Activated B cell treated with CpG ODN at 0.5 μM for 24 hours (primary cell): ENCODE data around the gene CYP2C8. TPM values are rescaled to one million over a fixed set of nuclear protein-coding genes. Genes with fewer than 3 reads are reported as not detected.

Source experiments
- ATAC-seq: fragments of 200-7000 bp; cut with Tn5 transposase; one replicate; pipeline ENCODE4 v1.10.0; 2021; ENCODE audit warnings: low read depth, mild to moderate bottlenecking, moderate library complexity
- CTCF ChIA-PET: fragments of 350-600 bp; sonication (Branson Sonifier 250); formaldehyde crosslinking; loops from one replicate; lab custom pipeline; 2021; ENCODE audit warnings: antibody characterized with exemption; lab: Charles Lee
- POLR2A ChIA-PET: fragments of 350-600 bp; sonication (Branson Sonifier 250); formaldehyde crosslinking; loops from one replicate; lab custom pipeline; 2021; ENCODE audit warnings: antibody characterized with exemption; lab: Charles Lee
- DNase-seq: peaks from one replicate; pipeline ENCODE4 v3.0.0; 2022
- H3K27ac Mint-ChIP-seq: one replicate; pipeline ENCODE4 v1.8.0; 2020; ENCODE audit warnings: mixed read lengths
- H3K27me3 Mint-ChIP-seq: one replicate; pipeline ENCODE4 v1.8.0; 2021; ENCODE audit warnings: mixed read lengths
- H3K36me3 Mint-ChIP-seq: one replicate; pipeline ENCODE4 v1.8.0; 2021; ENCODE audit warnings: low read depth, mixed read lengths
- H3K4me1 Mint-ChIP-seq: one replicate; pipeline ENCODE4 v1.8.0; 2021; ENCODE audit warnings: mixed read lengths
- H3K4me3 Mint-ChIP-seq: one replicate; pipeline ENCODE4 v1.8.0; 2020; ENCODE audit warnings: mild to moderate bottlenecking, mixed read lengths
- H3K9me3 Mint-ChIP-seq: one replicate; pipeline ENCODE4 v1.8.0; 2020; ENCODE audit warnings: mixed read lengths
- CTCF ChIP-seq: fragments of 200-600 bp; IDR thresholded peaks from one replicate; pipeline ENCODE4 v1.8.0; 2022; ENCODE audit warnings: antibody characterized with exemption, mild to moderate bottlenecking
- intact Hi-C: fragments of 100-400 bp; cut with micrococcal nuclease; formaldehyde crosslinking; loops from one replicate; pipeline ENCODE4 v1.15.1; 2024
- total RNA-seq: library from RNA; stranded (reverse); gene quantifications from 2 replicates; pipeline ENCODE4 v1.2.3, GENCODE V29; 2022

CYP2C8 gene
- total RNA-seq, 1 donor from 2014 or later: 1.0 TPM

- no peak overlapping the region for H3K4me3 Mint-ChIP-seq
- peaks cover 8% of the 10 kb centered on the region for H3K9me3 Mint-ChIP-seq
- ChIA-PET CTCF (no interaction called here), POLR2A (no interaction called here)
- H3K4me1 Mint-ChIP-seq: no peaks in the 10 kb centered on the region
- no peak overlapping the region for H3K27ac Mint-ChIP-seq
- DNase-seq: no peak
- H3K36me3 Mint-ChIP-seq: no peaks in the 10 kb centered on the region
- no peaks in the 10 kb centered on the region for H3K27me3 Mint-ChIP-seq
- no peak for ATAC-seq
- TF ChIP-seq CTCF: no peak
- intact Hi-C loops: no loop called here
Measured at GRCh38 chr10:95048206-95048605, 21.1 kb downstream of the CYP2C8 start.

- no peak for DNase-seq
- POLR2A ChIA-PET: no interaction called here
- ATAC-seq: no peak
- intact Hi-C loops: no loop called here
- H3K9me3 Mint-ChIP-seq: no peaks in the 10 kb centered on the region
- TF ChIP-seq CTCF: no peak
- H3K4me3 Mint-ChIP-seq: no peak overlapping the region
- CTCF ChIA-PET: no interaction called here
- no peaks in the 10 kb centered on the region for H3K27me3 Mint-ChIP-seq
- H3K36me3 Mint-ChIP-seq: no peaks in the 10 kb centered on the region
- H3K4me1 Mint-ChIP-seq: no peaks in the 10 kb centered on the region
- no peak overlapping the region for H3K27ac Mint-ChIP-seq
Measured at GRCh38 chr10:95039281-95039680, 30.0 kb downstream of the CYP2C8 start.

- DNase-seq (no peak), ATAC-seq (no peak)
- TF ChIP-seq CTCF: no peak
- ChIA-PET CTCF (no interaction called here), POLR2A (no interaction called here)
- Mint-ChIP-seq H3K36me3 (no peaks in the 10 kb centered on the region), H3K9me3 (no peaks in the 10 kb centered on the region), H3K27me3 (peaks cover 5% of the 10 kb centered on the region), H3K27ac (no peak overlapping the region), H3K4me1 (no peaks in the 10 kb centered on the region), H3K4me3 (no peak overlapping the region)
- intact Hi-C loops: no loop called here
Measured at GRCh38 chr10:95035332-95036295, 33.7 kb downstream of the CYP2C8 start.

DNA sequence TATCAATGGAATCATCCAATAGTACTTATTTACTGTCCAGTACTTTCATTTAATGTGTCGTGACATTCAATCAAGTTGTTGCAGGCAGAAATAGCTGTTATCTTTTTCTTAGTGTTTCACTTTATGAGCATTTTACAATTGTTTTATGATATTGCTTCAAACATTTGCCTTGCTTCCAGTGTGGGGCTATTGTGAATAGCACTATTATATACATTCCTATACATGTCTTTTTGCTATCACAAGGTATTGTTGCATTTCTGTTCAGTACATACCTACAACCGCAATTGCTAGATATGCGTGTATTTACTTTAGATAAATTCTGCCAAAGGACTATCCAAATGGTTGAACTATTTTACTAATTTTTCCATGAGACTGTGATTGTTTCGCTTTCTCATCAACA lies 34.9 kb downstream of the CYP2C8 start:
- CTCF ChIA-PET: no interaction called here
- intact Hi-C loops: no loop called here

More for the DNA sequence above, 34.9 kb downstream of the CYP2C8 start:
- Mint-ChIP-seq H3K4me3 (no peak overlapping the region), H3K4me1 (no peaks in the 10 kb centered on the region), H3K27ac (no peak overlapping the region), H3K36me3 (no peaks in the 10 kb centered on the region), H3K27me3 (peaks cover 5% of the 10 kb centered on the region), H3K9me3 (no peaks in the 10 kb centered on the region)
- ATAC-seq (no peak), DNase-seq (no peak)
- POLR2A ChIA-PET: no interaction called here
- no peak for TF ChIP-seq CTCF
